RWPE1 (cell line): ENCODE data around the gene CPEB4.

Experiments used
- CTCF ChIA-PET: fragments of 350-600 bp; sonication (Branson Sonifier 250); formaldehyde crosslinking; extraction: SDS; loops from one replicate; lab custom pipeline; 2021; lab: Yijun Ruan, JAX
- POLR2A ChIA-PET: fragments of 400-600 bp; formaldehyde crosslinking; extraction: SDS; loops from one replicate; lab custom pipeline; 2020; ENCODE audit warnings: antibody characterized with exemption; ENCODE audit not compliant: low non-redundant PET; lab: Yijun Ruan, JAX
- DNase-seq: peaks from one replicate; pipeline ENCODE4 v3.0.0; 2012; ENCODE audit warnings: low spot score
- H3K27ac ChIP-seq: fragments of 450-650 bp; 2 replicates; pipeline ENCODE4 v1.5.1; 2017
- CTCF ChIP-seq: fragments of 450-650 bp; conservative IDR thresholded peaks from 2 replicates; pipeline ENCODE4 v1.5.1; 2017; ENCODE audit warnings: low read depth, mild to moderate bottlenecking

CPEB4 gene

GRCh38 chr5:173928871-173929574, 40.9 kb downstream of the CPEB4 start:
- DNase-seq, result no peak
- POLR2A ChIA-PET, result interaction anchor here (0.7 kb wide), 1 partner anchor 162 kb away, joined by 4 read pairs; no protein-coding TSS in a partner anchor
- H3K27ac ChIP-seq, result no peak overlapping the region
- TF ChIP-seq CTCF, result no peak
- CTCF ChIA-PET, result no interaction called here

GRCh38 chr5:173932695-173933139, 44.6 kb downstream of the CPEB4 start:
- CTCF ChIA-PET, result no interaction called here
- DNase-seq, result no peak
- no peak for TF ChIP-seq CTCF
- POLR2A ChIA-PET, result no interaction called here
- no peak overlapping the region for H3K27ac ChIP-seq

GRCh38 chr5:173933901-173934300, 45.8 kb downstream of the CPEB4 start:
- DNase-seq, result no peak
- H3K27ac ChIP-seq, result no peak overlapping the region
- TF ChIP-seq CTCF, result no peak
- CTCF ChIA-PET, result no interaction called here
- POLR2A ChIA-PET, result no interaction called here

- ChIA-PET POLR2A (no interaction called here), CTCF (interaction anchor here (0.6 to 0.9 kb wide), 2 partner anchors 11 to 27 kb away, joined by 3 read pairs; no protein-coding TSS in a partner anchor)
- DNase-seq, result no peak
- H3K27ac ChIP-seq, result no peak overlapping the region
- TF ChIP-seq CTCF, result no peak
Observed at GRCh38 chr5:173935396-173935795, 47.2 kb downstream of the CPEB4 start.

GRCh38 chr5:173940269-173940668, 52.1 kb downstream of the CPEB4 start:
- ChIA-PET POLR2A (no interaction called here), CTCF (no interaction called here)
- no peak overlapping the region for H3K27ac ChIP-seq
- DNase-seq, result no peak
- no peak for TF ChIP-seq CTCF

GRCh38 chr5:173941102-173941501, 53.0 kb downstream of the CPEB4 start:
- ChIA-PET CTCF (interaction anchor here (0.6 kb wide), 2 partner anchors 22 to 359 kb away, joined by 3 read pairs; no protein-coding TSS in a partner anchor), POLR2A (no interaction called here)
- DNase-seq, result no peak
- no peak for TF ChIP-seq CTCF
- no peak overlapping the region for H3K27ac ChIP-seq
